Type B pancreatic cell (in vitro differentiated cells): ENCODE data around the gene PTPRK. TPM values are rescaled to one million over a fixed set of nuclear protein-coding genes. Genes with fewer than 3 reads are reported as not detected.

ENCODE experiments used
- DNase-seq: peaks from one replicate; pipeline ENCODE4 v3.0.0; 2021; ENCODE audit warnings: mixed read lengths; ENCODE audit not compliant: unreplicated experiment; ENCODE audit errors: extremely low spot score
- H3K27ac Mint-ChIP-seq: 2 replicates; pipeline ENCODE4 v1.8.0; 2021; ENCODE audit warnings: mild to moderate bottlenecking, mixed read lengths
- H3K27me3 Mint-ChIP-seq: 2 replicates; pipeline ENCODE4 v1.8.0; 2021; ENCODE audit warnings: mixed read lengths
- H3K36me3 Mint-ChIP-seq: 2 replicates; pipeline ENCODE4 v1.8.0; 2021; ENCODE audit warnings: mixed read lengths
- H3K4me1 Mint-ChIP-seq: one replicate; pipeline ENCODE4 v1.8.0; 2021; ENCODE audit warnings: mixed read lengths; ENCODE audit not compliant: unreplicated experiment
- H3K4me3 Mint-ChIP-seq: 2 replicates; pipeline ENCODE4 v1.8.0; 2021; ENCODE audit warnings: mild to moderate bottlenecking, mixed read lengths
- H3K9me3 Mint-ChIP-seq: 2 replicates; pipeline ENCODE4 v1.8.0; 2021; ENCODE audit warnings: mixed read lengths
- total RNA-seq: library from RNA; stranded (reverse); gene quantifications from 2 replicates; pipeline ENCODE4 v1.2.1, GENCODE V29; 2021; ENCODE audit warnings: low replicate concordance
- TF ChIP-seq, protein P1 (sequence below): fragments of 200-600 bp; sonication (generic); conservative IDR thresholded peaks from 2 replicates; pipeline ENCODE4 v1.5.0; 2021; ENCODE audit warnings: antibody characterized with exemption, mild to moderate bottlenecking

The PTPRK gene
- total RNA-seq, 1 donor from 2014 or later, result 63.4 TPM

- no peaks in the 10 kb centered on the region for H3K4me1 Mint-ChIP-seq
- no peaks in the 10 kb centered on the region for H3K36me3 Mint-ChIP-seq
- H3K4me3 Mint-ChIP-seq, result no peak overlapping the region
- H3K27ac Mint-ChIP-seq, result no peak overlapping the region
- no peak for DNase-seq
- TF ChIP-seq, protein P1, sequence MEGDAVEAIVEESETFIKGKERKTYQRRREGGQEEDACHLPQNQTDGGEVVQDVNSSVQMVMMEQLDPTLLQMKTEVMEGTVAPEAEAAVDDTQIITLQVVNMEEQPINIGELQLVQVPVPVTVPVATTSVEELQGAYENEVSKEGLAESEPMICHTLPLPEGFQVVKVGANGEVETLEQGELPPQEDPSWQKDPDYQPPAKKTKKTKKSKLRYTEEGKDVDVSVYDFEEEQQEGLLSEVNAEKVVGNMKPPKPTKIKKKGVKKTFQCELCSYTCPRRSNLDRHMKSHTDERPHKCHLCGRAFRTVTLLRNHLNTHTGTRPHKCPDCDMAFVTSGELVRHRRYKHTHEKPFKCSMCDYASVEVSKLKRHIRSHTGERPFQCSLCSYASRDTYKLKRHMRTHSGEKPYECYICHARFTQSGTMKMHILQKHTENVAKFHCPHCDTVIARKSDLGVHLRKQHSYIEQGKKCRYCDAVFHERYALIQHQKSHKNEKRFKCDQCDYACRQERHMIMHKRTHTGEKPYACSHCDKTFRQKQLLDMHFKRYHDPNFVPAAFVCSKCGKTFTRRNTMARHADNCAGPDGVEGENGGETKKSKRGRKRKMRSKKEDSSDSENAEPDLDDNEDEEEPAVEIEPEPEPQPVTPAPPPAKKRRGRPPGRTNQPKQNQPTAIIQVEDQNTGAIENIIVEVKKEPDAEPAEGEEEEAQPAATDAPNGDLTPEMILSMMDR, result no peak
- H3K9me3 Mint-ChIP-seq, result no peaks in the 10 kb centered on the region
- no peaks in the 10 kb centered on the region for H3K27me3 Mint-ChIP-seq
These were observed 352.8 kb downstream of the PTPRK start for GRCh38 chr6:128167552-128167951.

DNA sequence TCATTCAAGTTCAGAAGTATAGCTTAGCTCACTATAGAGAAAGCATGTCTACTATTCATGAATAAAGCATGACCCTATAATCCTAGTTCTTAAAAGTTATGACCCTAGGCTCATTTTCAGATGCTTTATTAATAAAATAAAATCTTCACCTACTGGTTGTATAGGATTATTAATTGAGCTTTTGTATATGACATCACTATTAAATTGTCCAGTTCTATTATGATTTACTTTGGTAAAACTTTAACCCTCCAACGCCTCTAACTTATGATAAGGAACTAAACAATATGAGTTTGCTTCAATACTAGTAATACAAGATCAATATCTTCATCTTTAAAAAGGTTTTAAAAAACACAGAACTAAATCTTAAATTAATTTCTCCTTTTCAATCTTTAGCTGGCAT, 356.1 kb downstream of the PTPRK start:
- TF ChIP-seq, protein P1, result no peak
- DNase-seq, result no peak
- Mint-ChIP-seq H3K4me1 (no peaks in the 10 kb centered on the region), H3K27me3 (no peaks in the 10 kb centered on the region), H3K9me3 (no peaks in the 10 kb centered on the region), H3K36me3 (no peaks in the 10 kb centered on the region), H3K4me3 (no peak overlapping the region), H3K27ac (no peak overlapping the region)

GRCh38 chr6:128162423-128162822, 358.0 kb downstream of the PTPRK start:
- no peak overlapping the region for H3K4me3 Mint-ChIP-seq
- no peaks in the 10 kb centered on the region for H3K4me1 Mint-ChIP-seq
- H3K27me3 Mint-ChIP-seq, result no peaks in the 10 kb centered on the region
- no peaks in the 10 kb centered on the region for H3K36me3 Mint-ChIP-seq
- TF ChIP-seq, protein P1, result no peak
- no peak for DNase-seq
- H3K27ac Mint-ChIP-seq, result no peak overlapping the region
- H3K9me3 Mint-ChIP-seq, result no peaks in the 10 kb centered on the region

DNA sequence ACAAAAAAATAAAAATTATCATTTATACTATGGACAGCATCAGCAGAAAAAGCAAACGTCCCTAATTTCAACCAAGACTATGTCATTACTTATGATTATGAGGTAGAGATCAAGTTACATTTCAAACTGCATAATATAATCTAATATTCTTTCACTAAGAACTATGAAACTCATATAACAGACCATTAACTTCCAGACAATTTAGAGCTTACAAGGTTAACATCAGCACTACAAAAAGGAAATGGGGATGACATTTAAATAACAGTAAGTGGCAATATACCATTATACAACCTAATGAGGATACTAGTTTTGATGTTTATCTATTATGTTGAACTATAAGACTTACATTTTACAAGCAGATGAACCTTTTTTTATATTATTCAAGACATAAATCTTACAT, 358.6 kb downstream of the PTPRK start:
- Mint-ChIP-seq H3K9me3 (no peaks in the 10 kb centered on the region), H3K4me1 (no peaks in the 10 kb centered on the region), H3K27ac (no peak overlapping the region)

GRCh38 chr6:128161263-128161662, 359.1 kb downstream of the PTPRK start:
- H3K9me3 Mint-ChIP-seq, result no peaks in the 10 kb centered on the region
- TF ChIP-seq, protein P1, result no peak
- H3K27me3 Mint-ChIP-seq, result no peaks in the 10 kb centered on the region
- H3K4me3 Mint-ChIP-seq, result no peak overlapping the region
- H3K4me1 Mint-ChIP-seq, result no peaks in the 10 kb centered on the region
- H3K27ac Mint-ChIP-seq, result no peak overlapping the region
- DNase-seq, result no peak
- H3K36me3 Mint-ChIP-seq, result no peaks in the 10 kb centered on the region

More for the DNA sequence above, 358.6 kb downstream of the PTPRK start:
- H3K27me3 Mint-ChIP-seq, result no peaks in the 10 kb centered on the region
- H3K4me3 Mint-ChIP-seq, result no peak overlapping the region
- TF ChIP-seq, protein P1, result no peak
- no peaks in the 10 kb centered on the region for H3K36me3 Mint-ChIP-seq
- no peak for DNase-seq

- TF ChIP-seq, protein P1, result no peak
- H3K9me3 Mint-ChIP-seq, result no peaks in the 10 kb centered on the region
- no peak overlapping the region for H3K4me3 Mint-ChIP-seq
- no peak overlapping the region for H3K27ac Mint-ChIP-seq
- no peaks in the 10 kb centered on the region for H3K36me3 Mint-ChIP-seq
- H3K4me1 Mint-ChIP-seq, result no peaks in the 10 kb centered on the region
- H3K27me3 Mint-ChIP-seq, result no peaks in the 10 kb centered on the region
- no peak for DNase-seq
These were observed 361.9 kb downstream of the PTPRK start for GRCh38 chr6:128158496-128158895.
